ENCODE data around the gene BABAM1.

The BABAM1 gene

DNA sequence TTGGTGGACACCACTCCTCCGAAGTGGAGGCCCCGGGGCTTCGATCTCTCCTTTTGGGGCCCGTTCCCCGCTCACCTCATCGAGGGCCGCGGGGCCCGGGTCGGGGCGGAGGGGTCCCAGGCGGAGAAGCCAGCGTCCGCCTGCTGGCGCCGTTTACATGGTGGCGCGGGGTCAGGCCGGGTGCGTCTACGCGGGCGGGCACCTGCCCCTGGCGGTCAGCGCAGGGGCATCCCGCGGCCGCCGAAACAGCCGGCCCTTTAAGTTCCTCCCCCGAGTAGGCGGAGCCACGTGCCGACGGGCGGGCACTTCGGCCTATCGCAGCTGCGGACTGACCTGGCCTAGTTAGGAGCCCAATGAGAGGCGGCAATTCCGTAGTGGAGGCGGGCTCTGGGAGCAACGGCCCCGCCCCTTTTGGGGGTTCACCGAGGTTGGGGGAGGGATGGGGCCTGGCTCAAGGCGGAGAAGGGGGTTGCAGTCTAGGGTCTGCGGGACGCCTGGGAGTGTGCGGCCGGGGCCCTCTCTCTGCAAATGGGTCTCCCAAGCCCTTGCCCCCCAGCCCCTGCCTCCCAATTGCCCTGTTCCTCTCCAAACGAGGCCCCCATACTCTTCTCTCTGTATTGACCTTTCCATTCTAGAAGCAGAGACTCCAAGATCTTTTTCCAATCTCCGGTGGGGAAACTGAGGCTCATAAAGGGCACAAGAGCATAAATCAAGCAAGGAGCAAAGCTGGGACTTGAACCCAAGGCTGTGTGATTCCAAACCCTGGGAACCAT, 36.1 kb downstream of the BABAM1 start, which contains the start of gene ABHD8:
Gene ABHD8, minus strand, starts transcription at position 259 of the 773 bp plus-strand sequence. CDS start 1,809 bp downstream, outside the sequence.
- peak; percentile 98 for DNase-seq (ENCODE audit: low spot score)

DNA sequence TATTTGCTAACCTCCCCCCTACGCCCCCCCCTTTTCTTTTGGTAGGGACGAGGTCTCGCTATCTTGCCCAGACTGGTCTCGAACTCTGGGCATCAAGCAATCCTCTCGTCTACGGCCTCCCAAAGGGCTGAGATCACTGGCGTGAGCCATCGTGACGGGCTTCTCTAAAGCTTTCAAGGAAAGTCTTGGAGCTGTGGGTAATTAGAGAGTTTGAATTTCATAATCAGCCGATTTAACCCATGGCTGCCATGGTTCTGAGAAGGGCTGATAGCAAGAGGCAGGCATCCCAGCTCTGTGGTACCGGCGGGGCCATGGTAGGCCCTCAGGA, 36.7 kb downstream of the BABAM1 start:
- DNase-seq (ENCODE audit: low spot score) = no peak

- DNase-seq (ENCODE audit: low spot score) = no peak
These were observed 37.4 kb downstream of the BABAM1 start for GRCh38 chr19:17304386-17305215.

- DNase-seq (ENCODE audit: low spot score) = no peak
These were observed 37.9 kb downstream of the BABAM1 start for GRCh38 chr19:17305216-17305516.

- DNase-seq (ENCODE audit: low spot score) = peak; percentile 94
These were observed 38.5 kb downstream of the BABAM1 start, which contains the start of gene MRPL34 for GRCh38 chr19:17305517-17306284. Gene MRPL34 (plus strand): TSS chr19:17305872. CDS start chr19:17305893, 21 bp downstream.

- no peak for DNase-seq (ENCODE audit: low spot score)
These were observed 39.1 kb downstream of the BABAM1 start for GRCh38 chr19:17306285-17306714.

DNA sequence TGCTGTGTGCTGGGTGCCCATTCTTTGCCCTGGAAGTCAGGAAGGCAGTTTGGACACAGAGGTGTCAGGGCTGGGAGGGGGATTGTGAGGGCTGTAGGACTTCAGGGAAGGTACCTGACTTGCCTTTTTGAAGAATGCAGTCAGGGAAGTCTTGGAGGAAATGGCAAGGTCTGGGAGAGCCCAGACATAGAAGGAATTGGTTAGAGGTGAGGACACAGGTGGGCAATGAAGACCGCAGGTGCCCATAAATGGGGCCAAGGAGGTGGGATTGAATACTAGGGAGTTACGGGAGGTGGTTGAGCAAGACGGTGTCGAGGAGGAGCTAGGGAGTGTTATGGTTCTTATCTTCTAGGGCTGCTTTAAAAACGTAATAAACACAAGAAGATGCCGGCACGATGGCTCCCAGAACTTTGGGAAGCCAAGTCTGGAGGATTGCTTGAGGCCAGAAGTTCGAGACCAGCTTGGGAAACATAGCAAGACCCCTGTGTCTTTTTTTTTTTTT, 40.7 kb downstream of the BABAM1 start:
- DNase-seq (ENCODE audit: low spot score) = no peak

GRCh38 chr19:17309198-17309964, 42.1 kb downstream of the BABAM1 start, which contains the start of gene DDA1:
Gene DDA1 (plus strand): TSS chr19:17309563. CDS start chr19:17309655, 92 bp downstream.
- peak; percentile 99 for DNase-seq (ENCODE audit: low spot score)

- no peak for DNase-seq (ENCODE audit: low spot score)
These were observed 42.8 kb downstream of the BABAM1 start for GRCh38 chr19:17309965-17310461.

DNA sequence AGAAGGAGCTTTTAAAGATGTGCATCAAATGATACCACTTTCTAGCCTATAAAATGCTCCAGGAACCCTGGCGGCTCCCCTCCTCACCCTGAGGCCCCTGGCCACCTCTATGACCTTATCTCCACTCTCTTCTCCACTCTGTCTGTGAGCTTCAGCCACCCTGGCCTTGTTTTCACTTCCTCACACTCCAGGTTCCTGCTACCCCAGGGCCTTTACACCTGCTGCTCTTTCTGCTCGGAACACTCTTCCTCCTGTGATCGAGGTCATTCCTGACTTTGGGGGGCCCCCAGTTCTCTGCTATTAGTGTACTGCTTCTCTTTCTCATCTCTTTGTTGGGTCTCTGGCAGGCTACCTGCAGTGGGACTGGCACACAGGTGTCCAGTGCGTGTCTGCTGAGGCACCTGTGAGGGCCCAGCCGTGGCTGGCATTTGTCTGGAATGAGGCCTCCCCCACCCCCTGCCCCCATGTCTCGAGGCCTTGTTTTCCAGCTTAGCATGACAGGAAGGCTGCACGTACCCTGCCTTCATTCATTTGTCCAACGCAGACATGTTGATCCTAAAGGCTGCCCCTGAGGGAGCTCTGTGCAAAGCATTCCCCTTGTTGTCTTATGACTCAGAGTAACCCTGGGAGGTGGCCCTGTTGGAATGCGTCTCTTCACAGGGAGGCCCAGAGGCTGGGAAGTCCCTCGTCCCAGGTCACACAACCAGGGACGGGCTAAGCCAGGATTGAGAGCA, 44.4 kb downstream of the BABAM1 start:
- no peak for DNase-seq (ENCODE audit: low spot score)

DNA sequence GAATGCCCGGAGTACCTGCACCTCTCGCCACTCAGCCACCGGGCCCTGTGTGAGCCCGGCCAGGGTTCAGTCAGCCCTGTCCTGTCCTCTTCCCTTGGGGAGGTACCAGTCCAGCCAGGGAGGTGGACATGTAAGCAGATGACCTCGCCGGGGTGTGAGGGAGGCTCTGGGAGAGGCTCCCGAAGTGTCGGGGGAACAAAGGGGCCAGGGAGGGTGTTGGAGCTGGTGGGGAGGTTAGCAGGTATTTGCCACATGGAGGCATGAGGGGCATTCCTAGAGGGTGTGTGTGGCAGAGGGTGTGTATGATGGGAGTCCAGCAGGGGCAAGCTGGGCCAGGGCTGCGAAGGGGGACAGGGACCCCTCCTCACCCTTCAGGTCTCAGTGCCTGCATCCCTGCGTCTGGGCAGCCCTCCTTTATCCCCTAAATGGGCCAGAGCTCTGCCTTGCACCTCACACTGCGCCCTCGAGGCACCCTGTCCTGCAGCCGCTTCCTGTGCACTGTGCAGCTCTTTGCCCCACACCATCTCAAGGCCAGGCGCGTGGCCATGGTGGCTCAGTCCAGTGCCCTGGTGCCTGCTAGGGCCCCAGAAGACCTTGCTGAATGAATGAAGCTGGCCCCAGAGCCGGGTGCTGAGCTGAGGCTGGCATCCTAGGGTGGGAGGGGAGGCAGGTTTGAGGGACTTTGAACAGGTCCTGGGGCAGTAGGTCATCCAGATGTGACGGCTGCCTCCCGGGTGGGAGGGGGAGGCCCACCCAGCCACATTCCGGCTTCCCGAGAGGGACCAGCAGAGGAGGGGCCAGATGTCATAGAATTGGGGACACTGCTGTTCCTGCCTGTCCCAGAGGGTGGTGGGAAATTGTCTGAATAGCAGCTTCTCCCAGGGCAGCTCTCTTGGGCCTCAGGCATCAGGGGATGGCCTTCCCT, 45.2 kb downstream of the BABAM1 start:
- no peak for DNase-seq (ENCODE audit: low spot score)

DNA sequence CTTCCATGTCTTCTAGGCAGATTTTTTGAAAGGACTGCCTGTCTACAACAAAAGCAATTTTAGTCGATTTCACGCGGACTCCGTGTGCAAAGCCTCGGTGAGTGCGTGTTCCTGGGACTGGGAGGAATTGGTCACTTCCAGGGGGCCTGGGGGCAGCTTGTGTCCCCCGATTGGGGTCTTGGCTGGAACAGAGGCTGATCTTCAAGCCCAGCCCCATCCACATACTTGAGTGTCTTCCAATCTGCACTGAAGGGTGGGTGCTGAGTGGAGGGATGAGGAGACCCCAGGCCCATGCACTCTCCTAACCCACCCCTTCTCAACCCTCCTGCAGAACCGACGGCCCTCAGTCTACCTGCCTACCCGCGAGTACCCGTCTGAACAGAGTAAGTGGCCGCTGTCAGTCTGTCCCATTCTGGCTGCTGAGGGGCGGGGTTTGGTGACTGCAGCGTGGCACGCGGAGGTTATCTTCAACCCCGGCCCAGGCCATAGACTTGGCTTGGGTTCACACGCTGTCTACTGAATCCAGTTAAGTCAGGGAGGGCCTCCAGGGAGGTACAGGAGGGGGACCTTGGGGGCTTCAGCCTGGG, 46.9 kb downstream of the BABAM1 start:
- no peak for DNase-seq (ENCODE audit: low spot score)

DNA sequence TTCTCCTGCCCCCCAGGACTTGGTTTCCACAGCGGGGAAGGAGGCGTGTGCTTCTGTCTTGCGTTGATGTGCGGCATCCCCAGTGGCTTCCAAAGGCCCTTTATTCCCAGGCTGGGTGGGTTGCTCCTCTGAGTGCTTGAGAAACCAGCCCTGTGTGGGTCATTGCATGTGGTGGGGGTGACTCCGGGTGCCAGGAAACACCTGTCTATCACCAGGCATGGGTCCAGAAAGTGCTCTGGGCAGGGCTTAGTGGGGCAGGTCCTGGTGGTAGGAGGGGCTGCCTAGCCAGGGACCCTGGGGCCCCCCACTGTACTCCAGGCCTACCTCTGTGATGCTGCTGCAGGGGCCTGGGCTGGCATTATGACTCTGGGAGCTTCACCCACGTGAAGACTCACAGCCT, 51.7 kb downstream of the BABAM1 start:
- DNase-seq (ENCODE audit: low spot score) = no peak

- no peak for DNase-seq (ENCODE audit: low spot score)
These were observed 52.4 kb downstream of the BABAM1 start for GRCh38 chr19:17319473-17320238.

DNA sequence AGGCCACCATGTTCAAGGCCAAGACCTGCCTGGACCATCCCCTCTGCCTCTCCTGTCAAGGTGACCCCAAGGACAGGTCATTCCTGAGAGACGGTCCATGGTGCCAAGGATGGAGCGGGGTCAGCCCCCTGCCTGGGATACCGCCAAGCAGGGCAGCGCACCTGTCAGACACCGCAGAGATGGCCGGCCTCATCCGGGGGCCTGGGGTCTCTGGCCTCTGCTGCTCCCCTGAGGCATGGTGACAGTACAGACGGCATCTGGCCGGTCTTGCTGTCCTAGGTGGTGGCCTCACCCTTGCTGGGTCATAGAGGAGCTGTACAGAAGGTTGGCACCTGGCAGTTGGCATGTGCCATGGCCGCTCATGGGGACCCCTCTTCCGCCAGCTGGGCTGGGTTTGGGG, 53.2 kb downstream of the BABAM1 start:
- DNase-seq (ENCODE audit: low spot score) = no peak

DNA sequence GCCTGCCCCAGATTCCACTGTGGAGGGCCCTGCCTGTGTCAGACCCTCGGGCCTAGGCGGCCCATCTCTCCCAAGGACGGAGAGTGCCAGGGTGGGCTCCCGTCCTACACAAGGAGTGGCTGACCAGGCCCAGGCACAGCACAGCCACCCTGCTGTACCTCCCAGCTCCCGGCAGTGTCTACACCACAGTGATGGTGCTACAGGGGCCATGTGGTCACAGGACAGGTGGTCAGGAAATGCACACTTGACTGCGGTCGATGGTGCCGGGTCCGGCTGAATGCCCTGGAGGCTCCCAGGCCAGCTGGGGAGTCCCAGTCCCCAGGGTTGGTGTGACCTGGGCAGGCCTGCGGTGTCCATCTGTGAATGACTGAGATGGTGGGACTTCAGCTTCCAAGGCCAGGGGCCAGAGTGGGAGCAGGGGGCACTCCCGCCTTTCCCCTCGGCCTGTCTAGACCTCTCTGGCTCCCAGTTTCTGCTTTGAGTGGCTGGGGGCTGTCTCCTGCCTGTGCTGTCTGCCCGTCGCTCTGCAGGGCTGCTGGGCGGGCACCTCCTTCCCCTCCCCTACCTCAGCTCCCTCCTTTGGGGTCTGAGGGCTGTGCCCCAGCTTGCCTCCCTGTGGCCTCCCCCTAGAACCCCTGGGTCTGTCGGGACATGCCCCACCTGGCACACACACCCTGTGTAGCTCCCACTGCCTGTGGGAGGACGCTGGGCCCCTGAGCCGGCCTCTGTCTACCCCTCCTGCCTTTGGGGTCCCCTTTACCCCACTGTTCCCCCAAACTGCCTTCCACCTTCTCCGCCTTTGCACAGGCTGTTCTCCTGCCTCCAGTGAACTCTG, 54.6 kb downstream of the BABAM1 start:
- no peak for DNase-seq (ENCODE audit: low spot score)

- DNase-seq (ENCODE audit: low spot score) = no peak
These were observed 55.6 kb downstream of the BABAM1 start for GRCh38 chr19:17322854-17323253.

All from HuH-7.5 (cell line).